CD4-positive, alpha-beta T cell treated with Interferon alpha-2 for 1 hour (primary cell): ENCODE results near the gene BOLA3.
"Not testable (repeated sequence)": the region's sequence is repeated elsewhere in the genome, so short reads cannot be mapped to it uniquely, and the experiment has no call there.

Experiments used
- DNase-seq, 2 donors: peaks; one replicate each; pipeline ENCODE4 v3.0.0-alpha.2; 2020 to 2022

The BOLA3 gene, protein sequence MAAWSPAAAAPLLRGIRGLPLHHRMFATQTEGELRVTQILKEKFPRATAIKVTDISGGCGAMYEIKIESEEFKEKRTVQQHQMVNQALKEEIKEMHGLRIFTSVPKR

DNA sequence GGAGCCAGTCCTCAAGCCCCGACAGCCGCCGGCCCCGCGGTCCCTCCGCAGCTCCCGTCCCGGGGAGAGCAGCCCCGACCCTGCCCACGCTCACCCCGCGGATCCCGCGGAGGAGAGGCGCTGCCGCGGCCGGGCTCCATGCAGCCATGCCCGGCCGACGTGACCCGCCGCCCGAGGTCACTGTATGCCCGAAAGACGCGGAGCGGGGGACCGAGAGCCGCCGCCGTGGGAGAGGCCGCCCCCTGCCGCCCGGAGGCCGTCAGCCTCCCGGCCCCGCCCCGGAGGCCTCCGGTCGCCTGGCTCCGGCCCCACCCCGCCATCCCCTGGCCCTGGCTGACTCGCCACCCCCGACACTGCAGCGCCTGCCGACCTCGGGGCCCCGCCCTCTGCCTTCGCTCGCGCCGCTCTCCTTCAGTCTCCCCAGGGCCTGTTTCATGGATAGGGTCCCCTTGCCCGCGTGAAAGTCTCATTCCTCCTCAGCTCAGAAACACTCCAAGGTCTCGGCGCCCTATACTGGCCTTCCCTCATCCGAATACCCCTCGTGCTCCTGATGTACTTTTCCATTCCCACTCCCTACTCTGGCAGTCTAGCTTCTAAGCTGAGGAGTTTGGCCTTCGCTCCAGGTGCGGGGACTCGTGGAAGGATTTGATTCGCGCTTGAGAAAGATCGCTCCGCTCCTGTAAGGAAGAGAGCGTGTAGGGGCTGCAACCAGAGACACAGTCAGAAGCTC, at the start of gene BOLA3:
BOLA3 (minus strand) TSS at position 186 of the 730 bp plus-strand sequence; CDS start at position 148, 38 bp downstream.
- DNase-seq: peak; percentile 81 to 86

DNA sequence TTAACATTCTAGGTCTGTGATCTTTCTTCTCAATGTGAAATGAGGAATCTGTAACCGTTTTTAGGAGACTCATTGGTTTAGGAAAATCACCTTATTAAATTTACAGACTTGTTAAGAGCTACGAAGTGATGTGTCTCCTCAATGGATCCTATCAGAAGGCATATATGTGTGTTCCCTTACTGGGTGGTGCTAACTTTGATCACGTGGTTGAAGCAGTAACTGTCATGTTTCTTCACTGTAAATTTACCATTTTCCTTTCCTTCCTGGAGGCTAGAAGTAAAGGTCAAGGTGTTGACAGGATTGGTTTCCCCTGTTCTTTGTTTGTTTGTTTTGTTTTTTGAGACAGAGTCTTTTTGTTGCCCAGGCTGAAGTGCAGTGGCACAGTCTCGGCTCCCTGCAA, 49.3 kb upstream of the BOLA3 start:
- DNase-seq: no peak

DNA sequence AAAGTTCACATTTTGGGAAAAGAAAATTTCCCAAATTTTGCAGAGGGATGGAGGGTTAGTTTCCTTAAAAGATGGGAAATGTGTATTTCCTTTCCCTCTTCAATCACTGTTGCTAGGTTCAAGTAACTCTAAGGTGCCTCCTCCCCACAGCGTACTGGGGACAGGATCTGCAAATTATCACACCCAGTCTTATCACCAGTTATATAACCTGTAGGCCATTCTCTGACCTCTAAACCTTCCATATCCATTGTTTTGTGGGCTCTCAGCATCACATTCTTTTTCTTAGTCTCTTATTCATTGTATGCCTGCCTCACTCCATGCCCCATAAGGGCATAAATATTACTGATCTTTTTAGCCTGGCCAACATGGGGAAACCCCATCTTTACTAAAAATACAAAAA, 47.1 kb upstream of the BOLA3 start:
- DNase-seq: no peak

DNA sequence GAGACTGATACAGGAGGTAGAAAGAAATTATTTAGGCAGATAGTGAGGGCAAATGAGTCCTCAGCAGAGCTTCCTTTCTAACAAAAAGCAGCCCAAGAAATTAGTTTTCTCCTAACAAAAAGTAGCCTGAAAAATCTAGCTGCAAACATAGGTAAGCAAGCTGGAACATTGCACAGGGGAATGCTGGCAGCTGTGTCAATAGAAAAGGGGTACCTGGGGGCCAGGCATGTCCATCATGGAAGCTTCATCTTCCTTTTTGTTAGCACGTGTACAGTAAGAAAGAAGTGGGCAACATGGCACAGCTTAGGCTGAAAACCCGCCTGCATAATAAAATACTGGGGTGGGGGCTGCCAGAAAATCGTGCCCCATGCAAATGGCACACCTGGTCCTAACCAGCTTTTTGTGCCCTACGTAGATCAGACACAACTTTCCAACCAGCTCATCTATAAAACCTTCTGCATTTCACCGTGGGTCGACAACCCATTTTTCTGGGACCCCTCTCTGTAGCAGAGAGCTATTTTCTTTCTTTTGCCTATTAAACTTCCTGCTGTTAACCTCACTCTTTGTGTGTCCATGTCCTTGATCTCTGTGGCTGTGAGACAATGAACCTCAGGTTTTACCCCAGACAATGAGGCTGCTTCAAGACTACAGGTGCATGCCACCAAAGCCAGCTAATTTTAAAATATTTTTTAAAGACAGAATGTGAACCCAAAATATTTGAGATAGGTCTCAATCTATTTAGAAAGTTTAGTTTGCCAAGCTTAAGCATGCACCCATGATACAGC, 44.1 kb upstream of the BOLA3 start:
- no peak for DNase-seq

DNA sequence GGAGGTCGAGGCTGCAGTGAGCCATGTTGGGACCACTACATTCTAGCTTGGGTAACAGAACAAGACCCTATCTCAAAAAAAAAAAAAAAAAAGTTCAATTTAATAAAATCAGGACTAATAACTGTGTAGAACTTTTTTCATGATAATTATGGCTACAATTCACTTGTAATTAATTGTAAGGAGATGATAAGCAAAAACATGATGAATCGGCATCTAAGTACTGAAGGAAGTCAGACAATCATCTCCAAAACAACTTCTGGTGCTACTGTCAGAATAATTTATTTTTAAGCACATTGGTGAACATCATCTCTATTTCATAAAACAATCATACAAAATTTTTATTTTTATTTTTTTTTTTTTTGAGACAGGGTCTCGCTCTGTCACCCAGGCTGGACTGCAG, 41.0 kb upstream of the BOLA3 start:
- no peak for DNase-seq

DNA sequence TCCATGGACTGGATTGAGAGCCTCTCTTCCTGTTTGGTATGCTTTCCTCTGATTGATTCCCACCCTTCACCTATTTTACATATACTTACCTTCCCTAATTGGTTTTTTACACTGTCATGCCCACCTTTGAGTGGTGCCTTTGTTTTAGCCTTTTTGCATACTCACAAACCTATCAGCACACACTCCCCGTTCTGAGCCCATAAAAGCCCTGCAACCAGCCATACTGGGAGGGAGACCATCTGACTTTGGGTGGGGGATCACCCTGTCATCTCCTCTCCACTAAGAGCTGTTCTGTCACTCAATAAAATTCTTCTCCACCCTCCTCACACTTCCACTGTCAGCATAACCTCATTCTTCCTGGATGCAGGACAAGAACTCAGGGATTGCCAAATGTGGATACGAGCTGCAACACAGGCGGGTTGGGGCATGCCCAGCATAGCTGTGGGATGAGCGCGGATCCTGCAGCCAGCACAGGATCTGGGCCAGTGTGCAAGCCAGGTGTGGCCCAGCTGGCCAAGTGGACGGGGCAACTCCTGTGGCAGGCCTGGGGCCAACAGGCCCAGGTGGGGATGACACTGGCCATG, 40.4 kb upstream of the BOLA3 start:
- no peak for DNase-seq

DNA sequence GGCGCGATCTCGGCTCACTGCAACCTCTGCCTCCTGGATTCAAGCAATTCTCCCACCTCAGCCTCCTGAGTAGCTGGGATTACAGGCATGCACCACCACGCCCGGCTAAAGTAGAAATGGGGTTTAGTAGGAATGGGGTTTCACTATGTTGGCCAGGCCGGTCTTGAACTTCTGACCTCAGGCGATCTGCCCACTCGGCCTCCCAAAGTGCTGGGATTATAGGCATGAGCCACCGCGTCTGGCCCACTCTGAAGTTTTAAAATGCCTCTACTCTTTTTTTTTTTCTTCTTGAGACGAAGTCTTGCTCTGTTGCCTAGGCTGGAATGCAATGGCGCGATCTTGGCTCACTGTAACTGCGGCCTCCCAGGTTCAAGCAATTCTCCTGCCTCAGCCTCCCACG, 39.0 kb upstream of the BOLA3 start:
- not testable (repeated sequence) for DNase-seq

DNA sequence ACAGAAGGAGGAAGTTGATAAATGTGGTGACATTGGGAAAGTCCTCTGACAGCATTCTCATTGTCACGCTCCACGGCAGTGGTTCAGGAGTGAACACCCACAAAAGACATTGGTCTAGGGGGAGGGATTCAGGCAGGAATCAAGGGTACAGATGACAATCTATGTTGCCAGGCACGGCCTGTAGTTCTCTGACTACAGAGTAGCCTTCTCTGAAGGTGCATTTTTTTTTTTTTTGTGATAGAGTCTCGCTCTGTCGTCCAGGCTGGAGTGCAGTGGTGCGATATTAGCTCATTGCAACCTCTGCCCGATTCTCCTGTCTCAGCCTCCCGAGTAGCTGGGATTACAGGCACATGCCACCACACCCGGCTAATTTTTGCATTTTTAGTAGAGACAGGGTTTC, 38.3 kb upstream of the BOLA3 start:
- DNase-seq: peak; percentile 65 to 86

DNA sequence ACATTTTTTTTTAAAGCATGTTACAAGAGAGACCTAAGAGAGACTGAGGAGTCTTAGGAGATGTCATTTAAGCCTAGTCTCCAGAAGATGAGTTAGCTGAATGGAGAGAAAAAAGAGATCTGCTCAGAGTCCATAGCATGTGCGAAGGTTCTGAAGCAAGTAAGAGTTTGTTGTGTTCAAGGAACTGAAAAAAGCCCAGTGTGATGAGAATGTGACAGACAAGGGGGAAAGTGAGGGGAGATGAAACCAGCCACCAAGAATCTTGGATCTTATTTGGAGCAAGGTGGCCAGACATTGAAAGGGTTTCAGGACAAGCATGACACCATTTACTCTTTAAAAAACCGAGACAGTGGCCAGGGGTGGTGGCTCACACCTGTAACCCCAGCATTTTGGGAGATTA, 36.2 kb upstream of the BOLA3 start:
- DNase-seq: no peak

DNA sequence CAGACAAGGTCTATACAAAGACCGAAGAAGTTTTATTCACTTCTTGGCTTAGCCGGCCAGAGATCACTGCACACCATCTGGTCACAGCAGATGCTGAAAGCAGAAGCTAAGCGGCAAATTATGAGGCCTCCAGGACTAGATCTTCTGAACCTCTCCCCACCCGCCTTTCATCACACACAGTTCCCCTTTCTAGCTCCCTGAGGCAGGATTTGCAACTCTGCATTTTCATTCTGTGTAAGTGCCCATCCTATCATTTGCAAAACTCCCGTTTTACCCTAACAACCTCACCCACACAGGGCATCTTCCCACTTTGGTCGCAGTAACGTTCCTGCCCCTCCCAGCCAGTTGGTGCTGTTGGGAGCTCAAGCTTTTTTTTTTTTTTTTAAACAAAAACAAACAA, 34.0 kb upstream of the BOLA3 start:
- DNase-seq: peak; percentile 28 to 75

DNA sequence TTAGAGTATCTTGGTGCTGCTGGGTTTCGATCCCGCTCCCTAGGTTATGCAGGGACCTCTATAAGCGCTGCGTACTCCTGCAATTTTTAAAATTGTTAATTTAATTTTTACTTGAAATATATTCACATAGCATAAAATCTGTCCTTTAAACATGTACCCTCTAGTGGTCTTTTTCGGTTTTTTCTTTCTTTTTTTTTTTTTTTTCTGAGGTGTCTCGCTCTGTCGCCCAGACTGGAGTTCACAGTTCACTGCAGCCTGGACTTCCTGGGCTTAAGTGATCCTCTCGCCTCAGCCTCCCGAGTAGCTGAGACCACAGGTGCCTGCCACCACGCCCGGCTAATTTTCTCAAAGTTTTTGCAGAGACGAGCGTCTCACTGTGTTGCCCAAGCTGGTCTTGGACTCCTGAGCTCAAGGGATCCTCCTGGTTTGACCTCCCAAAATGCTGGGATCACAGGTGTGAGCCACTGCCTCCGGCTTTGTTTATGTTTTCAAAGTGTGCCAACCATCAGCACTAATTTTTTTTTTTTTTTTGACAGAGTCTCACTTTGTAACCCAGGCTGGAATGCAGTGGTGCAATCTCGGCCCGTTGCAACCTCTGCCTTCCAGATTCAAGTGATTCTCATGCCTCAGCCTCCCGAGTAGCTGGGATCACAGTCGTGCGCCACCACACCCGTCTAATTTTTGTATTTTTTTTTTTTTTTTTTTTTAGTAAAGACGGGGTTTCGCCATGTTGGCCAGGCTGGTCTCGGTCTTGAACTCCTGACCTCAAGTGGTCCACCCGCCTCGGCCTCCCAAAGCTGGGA, 31.6 kb upstream of the BOLA3 start:
- DNase-seq: no peak

DNA sequence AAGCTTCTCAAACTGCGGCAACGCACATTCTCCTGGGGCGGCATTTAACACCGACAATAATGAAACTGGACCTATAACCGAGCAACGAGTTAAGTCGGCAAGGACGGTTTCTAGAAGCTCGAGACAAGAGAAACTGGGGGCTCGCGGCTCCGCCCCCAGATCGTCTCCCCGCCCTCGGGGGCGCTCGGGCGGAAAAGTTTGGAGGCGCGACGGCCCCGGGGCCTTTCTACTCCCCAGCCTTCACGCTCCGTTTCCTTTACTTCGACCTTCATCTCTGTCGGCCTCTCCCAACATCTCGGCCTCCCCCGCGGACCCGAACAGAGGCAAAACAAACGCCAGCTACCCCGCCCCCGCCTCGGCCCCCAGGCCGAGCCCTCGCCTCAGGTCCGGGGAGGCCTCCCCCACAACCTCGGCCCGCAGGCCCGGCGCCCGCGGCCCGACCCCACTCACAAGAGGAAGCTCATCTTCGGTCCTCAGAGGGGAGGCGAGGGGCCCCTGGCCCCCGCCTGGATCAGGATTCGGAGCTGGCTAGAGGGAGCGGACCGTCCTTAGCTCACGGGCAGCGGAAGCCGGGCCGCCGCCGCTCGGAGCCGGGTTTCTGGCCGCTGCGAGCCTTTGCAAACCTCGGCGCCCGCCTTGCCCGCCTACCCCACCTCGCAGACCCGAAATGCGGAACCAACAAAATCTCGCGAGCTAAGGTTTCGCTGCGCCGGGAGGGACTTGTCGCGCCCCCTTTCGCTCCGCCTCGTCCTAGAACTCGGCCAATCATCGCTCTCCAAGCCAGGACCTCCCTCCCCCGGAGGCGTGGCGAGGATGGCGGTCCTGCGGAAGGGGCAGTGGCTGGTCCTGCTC, 30.7 kb upstream of the BOLA3 start, which contains the start of gene MOB1A:
MOB1A (minus strand) TSS at position 669 of the 852 bp plus-strand sequence; CDS start at position 464, 205 bp downstream.
- peak; percentile 97 to 98 for DNase-seq

DNA sequence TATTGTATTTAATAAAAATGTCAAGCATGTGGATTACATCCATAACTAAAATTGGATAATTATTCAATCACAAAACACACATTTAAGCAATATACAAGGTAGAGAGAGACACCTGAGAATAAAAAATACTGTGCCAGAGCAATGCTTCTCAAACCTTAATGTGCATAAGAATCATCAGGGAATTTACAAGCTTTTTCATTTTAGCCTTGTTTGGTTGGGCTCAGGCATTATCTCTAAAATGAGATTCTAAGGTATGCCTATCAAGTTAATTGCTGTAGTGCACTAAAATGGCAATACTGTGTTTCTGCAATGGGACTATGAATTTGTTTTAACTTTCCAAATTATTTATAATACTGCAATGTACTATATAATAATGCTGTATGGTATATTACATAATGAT, 30.0 kb upstream of the BOLA3 start:
- no peak for DNase-seq

DNA sequence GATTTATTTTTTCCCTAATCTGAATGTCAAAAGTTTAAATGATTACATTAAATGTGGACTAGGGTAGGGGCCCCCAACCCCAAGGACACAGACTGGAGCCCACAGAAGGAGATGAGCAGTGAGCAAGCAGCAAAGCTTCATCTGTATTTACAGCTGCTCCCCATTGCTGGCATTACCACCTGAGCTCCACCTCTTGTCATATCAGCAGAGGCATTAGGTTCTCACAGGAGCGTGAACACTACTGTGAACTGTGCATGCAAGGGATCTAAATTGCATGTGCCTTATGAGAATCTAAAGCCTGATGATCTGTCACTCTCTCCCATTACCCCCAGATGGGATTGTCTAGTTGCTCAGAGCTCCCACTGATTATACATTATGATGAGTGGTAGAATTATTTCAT, 27.2 kb upstream of the BOLA3 start:
- DNase-seq: no peak

DNA sequence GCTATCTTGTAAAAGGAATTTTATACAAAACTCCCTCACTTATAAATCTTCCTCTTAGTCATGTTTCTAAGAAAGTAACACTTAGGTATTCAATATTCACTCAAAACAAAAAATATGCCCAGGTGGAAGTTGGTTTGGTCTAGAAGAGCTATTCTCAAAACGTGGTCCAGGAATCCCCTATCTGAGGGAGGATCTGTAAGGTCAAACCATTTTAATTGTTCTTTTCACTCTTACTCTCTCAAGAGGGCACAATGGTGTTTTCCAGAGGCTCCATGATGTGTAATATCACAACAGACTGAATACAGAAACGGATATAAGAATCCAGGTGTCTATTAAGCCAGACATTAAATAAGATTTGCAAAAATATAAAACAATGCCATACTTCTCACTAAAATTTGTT, 21.0 kb upstream of the BOLA3 start:
- DNase-seq: no peak

DNA sequence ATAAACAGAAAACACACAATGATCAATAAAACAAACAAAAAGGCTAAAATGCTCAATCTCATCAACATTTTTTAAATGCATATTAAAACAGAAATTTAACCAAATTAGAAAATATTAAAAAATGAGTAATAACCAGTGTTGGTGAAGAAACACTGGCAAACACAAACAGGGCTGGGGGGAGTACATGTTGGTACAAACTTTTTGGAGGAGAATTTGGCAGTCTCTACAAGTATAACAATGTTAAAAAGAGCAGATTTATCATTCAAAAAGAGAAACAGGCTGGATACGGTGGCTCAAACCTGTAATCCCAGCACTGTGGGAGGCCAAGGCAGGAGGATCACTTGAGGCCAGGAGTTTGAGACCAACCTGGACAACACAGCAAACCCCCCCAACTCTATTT, 17.0 kb upstream of the BOLA3 start:
- no peak for DNase-seq

DNA sequence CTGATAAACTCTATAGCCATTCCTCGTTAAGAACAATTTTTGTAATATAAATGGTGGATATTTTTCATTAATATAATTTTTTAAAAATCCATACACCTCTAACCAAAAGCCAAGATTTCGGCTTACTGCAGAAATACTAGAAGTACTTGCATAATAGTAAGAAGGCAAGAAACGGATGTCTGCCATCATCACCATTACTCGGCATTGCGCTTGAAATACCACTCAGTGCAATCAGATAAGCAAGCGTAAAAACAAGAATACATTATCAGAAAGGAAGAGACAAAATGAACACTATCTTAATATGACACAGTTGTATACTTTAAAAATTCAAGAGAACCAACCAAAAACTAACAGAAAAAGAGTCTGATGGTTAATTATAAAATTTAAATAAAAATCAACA, 15.2 kb upstream of the BOLA3 start:
- no peak for DNase-seq

DNA sequence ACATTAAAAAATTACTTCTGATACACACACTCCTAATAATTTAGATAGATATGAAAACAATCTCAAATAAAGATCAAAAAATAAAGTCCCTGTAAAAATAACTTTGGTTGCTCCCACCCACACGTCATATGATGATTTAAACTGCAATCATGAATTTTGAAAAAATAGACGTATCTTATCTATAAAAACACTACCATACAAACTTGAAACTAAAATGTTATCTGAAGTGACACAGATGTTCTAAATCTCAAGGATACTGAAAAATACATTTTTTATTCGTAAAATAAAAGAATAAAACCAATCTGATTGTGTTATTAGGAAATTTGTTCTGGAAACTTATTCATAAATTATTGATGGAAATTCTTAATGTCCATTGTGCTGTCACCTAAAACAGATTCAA, 8.1 kb upstream of the BOLA3 start:
- DNase-seq: no peak

DNA sequence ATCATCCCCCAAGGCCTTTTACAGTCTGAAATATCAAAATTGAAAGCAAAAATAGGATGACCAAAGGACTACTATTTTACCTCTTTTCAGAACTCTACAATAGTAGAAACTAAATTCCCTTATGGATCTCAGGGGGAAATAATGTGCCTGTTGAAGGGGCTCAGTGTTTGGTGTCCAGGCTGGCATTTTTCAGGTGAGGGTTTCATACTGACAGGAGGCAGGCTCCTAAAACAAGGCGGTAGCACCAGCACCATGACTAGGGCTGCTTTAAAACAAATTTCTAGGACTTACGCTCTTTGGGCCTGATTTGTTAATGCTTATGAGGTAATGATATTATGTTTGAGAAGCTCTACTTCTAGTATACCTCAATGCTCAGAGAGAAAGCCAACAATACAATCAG, 5.2 kb upstream of the BOLA3 start:
- no peak for DNase-seq

DNA sequence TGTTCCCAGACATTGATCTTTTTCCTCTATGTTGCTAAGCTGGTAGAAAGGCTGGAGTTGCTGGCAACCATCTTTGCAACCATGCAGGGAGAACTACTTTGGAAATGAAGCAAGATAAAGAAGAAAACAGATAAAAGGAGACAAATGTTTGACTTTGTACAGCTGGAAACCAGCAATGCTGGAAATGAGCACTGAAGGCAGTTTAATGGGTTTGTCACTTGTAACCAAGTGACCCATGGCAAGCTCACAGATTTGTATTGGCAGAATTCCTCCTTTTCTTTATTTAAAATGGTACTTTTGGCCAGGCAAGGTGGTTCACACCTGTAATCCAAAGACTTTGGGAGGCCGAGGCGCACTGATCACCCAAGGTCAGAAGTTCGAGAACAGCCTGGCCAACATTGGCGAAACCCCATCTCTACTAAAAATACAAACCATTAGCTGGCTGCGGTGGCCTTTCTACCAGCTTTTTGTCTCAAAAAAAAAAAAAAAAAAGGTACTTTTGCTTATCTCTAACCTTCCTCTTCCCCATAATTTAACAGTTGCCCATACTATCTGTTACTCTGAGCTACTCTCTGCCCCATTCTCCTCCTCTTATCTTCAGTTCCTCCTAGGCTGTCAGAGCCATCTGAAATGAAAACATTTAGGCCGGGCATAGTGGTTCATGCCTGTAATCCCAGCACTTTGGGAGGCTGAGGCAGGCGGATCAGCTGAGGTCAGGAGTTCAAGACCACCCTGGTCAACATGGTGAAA, 2.0 kb upstream of the BOLA3 start:
- no peak for DNase-seq

DNA sequence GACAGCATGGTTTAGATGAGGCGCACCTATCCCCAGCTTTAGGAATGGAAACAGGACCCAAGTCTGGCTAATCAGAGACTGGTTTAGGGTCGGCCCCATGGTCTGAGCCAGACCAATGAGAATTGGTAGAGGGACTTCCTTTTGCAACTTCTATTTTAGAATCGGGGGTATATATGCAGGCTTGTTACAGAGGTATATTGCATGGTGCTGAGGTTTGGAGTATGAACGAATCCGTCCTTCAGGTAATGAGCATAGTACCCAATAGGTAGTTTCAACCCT, 1.5 kb upstream of the BOLA3 start:
- DNase-seq: no peak
